IPS DF 19.7 (cell line): Measurements from ENCODE around the gene ZNF804B.

ENCODE experiments used
- DNase-seq: peaks from one replicate; pipeline ENCODE4 v3.0.0-alpha.2; 2013; ENCODE audit warnings: low read depth, low spot score

Gene ZNF804B

DNA sequence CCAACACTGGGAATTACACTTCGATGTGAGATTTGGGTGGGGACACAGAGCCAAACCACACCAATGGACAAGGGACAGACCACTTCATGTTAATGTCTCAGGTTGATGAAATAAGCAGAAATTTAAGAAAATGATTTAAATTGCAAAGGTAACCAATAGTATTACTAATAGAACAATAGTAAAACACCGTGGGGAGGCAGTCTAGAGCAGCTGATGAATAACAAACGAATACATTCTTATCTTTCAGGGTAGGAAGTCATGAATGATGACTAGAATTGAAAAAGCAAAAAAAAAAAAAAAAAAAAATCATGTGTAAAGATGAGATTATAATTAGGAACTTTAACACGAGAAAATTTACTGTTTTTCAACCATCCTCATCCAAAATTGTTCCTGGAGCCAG lies 207.9 kb downstream of the ZNF804B start:
- no peak for DNase-seq

DNA sequence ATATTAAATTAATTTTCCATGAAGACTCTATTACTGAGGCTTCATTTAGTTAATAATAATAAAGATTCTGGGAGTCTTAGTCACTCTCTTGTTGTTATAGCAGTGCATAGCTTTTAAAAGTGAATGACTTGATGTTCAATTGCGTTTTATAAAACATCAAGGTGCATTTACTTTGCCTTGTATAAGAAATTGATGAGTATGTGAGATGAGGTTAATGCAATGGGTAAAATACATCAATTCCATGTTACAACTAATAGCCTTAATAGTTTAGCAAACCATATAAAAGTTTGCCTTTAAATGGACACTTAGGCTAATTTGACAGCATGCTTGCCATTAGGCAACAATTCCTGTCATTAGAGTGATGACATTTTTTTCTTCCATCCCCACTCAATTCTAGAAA lies 209.7 kb downstream of the ZNF804B start:
- no peak for DNase-seq

DNA sequence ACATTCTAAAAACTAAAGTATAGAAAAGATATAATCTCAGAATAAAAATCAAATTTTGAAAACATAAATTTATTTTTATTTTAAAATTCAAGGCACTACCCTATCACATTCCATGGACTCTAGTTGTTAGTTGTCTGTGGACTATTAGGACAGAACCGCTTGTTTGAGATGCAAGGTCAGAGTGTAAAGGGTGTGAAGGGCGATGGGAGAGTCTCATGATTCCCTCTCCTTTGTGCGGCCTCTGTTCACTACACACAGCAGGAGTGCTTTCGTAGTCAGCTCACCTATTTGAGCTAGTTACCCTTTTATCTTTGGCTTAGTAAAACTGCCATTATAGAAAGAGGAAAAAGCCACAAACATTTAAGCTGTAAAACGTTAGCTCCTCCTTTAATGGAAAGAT lies 225.8 kb downstream of the ZNF804B start:
- DNase-seq, result no peak

DNA sequence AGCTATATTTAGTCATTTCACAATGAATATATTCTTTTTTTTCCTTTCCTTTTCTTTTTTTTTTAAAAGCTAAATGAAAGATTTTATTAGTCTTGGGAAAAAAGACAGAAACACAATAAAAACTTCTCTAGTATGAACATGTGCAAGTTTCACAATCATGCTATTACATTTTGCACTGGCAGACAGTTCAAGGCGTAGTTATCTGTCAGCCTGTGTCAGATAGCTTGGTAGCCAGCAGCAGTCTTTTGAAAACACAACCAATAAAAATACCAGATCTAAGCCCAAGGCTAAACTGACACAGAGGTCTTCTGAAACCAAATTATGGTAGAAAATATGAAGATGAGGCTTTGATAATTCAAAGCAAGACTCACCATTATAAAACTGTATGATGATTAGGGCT lies 241.8 kb downstream of the ZNF804B start:
- no peak for DNase-seq

DNA sequence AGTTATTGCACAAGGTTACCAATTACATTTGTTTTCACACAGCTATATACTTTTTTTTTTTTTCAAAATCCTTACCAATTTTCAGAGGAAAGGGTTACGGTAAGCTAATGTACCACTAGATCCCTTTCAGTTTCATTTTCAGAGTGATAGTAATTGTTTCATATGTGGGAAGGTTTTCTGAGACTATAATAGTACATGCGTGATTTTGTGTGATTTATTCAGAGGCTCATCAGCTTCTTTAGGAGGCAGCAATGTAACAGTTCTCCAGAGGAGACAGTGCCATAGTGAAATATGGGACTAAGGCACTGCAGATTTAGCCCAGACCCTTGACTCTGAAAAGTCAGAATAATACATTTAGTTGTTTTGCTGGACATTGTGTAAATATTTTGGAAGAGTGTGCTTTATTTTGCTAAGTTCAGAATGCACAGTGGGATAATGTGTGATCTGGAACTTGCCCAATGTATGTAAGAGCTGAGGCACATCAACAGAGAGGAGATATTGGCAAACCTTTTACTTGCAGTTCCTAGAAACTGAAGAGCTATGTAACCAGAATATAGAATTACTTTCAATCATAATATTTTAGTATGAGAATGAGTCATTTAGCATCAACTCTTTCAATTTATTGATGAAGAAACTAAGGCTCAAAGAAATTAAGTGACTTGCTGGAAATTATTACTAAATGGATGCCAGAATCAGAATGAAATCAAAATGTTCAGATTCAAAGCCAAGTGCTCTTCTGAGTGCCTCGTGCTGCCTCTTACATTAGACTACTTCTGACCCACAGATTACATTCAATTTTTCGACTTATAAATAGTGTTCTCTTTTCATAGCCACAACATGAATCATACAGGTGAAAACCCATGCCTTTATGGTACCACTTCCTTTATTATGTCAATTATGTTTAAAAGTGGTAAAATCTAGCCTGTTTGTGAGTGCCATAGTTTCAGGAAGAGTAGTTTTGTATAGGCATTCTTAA lies 243.8 kb downstream of the ZNF804B start:
- DNase-seq, result no peak

DNA sequence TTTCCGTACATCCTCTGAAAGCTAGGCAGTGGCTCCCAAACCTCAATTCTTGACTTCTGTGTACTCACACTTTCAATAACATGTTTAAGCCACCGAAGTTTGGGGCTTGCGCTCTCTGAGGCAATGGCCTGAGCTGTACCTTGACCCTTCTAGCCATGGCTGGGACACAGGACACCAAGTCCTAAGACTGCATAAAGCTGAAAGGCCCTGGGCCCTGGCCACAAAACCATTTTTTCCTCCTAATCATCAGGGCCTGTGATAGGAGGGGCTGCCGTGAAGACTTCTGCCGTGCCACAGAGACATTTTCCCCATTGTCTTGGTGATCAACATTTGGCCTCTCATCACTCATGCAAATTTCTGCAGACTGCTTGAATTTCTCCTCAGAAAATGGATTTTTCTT lies 252.5 kb downstream of the ZNF804B start:
- no peak for DNase-seq

DNA sequence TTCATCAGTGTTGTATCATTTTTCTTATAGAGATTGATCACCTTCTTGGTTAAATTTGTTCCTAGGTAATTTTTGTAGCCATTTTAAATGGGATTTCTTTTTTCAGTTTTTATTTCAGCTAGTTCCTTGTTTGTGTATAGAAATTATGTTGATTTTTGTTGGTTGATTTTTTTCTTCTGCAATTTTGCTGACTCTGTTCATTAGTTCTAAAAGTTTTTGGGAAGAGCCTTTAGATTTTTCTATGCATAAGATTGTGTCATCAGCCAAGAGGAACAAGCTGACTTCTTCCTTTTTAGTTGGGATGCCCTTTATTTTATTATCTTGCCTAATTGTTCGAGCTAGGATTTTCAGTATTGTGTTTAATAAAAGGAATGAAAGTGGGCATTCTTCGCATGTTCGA lies 258.2 kb downstream of the ZNF804B start:
- DNase-seq, result no peak

DNA sequence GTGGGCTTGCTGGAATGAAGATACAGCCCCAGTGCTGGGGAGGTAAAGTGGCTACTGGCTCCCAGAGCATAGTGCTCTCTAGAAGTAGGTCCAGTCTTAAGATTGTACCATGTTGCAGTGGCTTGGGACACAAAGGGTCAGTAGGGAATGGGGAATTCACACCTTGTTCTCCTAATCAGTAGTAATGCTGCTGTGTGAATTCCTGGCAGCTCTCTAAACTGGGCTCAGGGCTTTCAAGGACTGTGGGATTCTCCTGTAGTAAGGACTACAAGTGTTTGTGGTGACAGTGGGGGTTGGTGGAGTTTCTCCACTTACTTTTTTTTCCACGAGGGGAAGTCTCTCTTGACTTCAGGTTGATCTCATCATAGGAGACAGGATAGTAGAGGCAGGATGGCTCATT lies 262.2 kb downstream of the ZNF804B start:
- no peak for DNase-seq

DNA sequence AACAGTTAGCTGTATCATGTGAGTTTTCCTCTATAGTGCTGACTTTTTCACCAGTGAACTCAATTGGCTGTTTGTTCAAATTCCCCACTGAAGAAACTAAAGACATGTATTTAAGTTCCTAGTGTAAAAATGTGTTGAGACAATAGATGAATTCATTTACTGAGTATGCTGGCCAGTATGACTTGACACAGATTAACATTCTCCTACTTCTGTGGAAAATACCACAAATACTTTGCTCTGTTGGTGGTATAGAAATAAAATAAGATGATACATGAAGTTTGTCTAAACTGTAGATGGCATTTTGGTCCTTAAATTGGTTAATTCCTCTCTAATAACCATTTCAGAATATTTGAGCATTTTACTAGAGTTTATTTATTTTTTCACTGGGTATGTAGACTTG lies 263.7 kb downstream of the ZNF804B start:
- no peak for DNase-seq

DNA sequence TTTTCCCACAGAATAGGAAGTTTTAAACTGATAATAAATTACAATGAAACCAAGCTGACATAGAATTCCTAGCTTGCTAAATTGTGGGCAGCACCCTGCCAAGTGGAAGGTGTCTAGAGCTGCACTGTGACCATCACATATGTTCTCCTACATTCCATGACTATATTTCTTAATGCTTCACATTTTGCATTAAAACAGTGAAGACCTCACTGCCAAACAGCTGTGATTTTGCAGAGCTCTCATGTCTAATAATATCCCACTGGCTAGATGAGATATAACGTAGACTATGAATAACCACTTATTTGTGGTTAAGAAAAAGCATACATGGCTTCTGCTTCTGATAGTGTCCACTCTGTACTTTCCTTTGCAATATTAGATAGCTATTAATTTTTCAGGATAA lies 264.4 kb downstream of the ZNF804B start:
- DNase-seq, result no peak

DNA sequence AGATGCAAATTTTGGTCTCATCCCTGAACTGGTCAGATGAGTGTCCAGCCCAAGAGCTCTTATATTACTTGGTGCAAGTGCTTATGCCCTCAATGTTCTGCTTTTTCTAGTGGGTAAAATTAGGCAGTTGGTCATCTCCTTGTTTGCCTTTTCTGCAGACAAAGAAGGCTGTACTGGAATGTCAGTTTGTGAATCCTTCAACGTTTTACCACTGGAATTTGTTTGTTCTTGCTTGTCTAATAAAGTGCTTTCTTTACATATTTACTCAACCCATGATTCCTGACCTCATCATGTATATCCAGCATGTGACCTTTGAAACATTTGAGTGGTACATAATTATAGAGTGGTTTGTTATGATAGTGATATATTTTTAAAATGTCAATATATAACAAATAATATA lies 268.3 kb downstream of the ZNF804B start:
- no peak for DNase-seq

DNA sequence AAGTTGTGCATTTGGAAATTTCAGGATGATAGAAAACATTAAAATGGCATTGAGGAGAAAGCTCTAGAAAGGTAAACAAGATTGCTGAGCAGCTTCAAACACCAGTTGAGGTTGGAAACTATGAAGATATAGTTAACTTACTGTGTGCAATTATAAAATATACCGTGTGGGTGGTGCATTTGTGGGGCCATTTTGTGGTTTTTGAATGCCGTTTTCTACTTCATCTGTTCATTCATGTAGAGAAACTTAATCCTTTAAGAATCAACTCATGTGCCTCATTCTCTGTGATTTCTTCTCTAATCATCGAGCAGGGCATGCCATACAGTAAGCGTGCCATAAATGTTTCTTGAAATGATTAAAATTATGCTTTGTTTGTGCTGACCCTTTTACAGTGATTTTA lies 268.8 kb downstream of the ZNF804B start:
- no peak for DNase-seq

DNA sequence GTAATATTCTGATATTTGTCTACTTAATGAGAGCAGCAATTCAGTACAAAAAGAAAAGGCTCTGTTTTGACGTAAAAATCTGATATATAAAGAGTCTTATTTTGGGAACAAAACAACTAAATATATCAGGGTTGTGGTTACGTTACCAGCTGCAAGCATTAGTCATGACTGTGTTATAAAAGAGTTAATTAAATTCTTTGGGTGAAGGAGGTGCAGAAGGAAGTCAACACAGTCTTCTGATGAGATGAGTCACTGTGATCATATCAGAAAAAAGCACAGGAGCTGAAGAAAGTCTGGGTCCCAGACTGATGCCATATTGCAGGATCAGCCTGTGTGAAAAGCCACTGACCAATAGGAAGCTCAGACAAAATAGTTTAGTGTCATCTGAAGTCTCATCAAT lies 270.4 kb downstream of the ZNF804B start:
- no peak for DNase-seq

DNA sequence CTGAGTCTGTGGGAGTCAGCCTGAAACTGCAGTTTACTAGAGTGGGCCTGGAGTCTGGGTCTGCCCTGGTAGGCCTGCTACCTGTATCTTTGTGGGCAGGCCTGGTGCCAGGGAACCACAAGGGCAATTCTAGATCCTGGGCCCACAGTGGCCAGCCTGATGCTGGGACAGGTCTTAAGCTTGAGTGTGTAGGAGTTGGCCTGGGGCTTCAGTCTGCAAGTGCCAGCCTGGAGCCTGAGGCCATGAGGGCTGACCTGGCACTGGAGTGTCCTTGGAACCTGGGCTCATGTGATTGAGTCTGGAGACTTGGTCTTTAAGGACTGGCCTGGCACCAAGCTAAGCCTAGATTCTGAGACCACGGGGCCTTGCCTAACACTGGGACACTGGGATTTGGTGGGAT lies 281.7 kb downstream of the ZNF804B start:
- no peak for DNase-seq

DNA sequence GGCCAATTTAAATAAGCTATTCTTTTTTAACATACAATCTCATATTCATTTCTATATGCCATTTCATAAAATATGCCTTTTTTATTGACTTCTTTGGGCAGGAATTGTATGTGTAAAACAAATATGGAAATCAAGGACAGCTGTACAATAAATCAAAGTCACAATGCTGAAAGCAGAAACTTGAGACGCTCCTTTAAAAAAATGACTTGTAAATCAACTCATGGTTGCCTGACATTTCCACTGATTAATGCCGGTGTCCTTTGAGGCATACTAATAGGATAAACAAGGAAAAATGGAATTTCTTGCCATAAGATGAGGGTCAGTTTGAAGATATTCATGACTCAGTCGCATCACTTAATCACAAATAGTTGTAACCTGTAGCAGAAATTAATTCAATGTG lies 283.4 kb downstream of the ZNF804B start:
- no peak for DNase-seq

DNA sequence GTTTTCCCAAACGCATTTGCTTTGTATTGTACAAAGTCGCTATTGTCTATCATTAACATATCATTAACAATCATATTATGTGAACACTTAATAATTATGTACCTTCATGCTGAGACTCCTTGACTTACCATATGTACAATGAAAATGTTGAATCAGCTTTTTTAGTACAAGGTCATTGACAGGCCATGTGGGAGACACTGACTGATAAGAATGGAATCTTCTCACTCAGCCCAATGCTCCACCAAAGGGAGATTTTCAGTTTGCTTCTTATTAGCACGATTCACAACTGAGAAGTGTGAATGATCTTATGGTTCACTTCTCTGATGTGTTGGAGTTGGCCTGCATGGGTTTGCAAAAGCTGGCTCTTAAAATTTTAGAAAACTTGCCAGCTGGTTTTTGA lies 289.5 kb downstream of the ZNF804B start:
- no peak for DNase-seq

DNA sequence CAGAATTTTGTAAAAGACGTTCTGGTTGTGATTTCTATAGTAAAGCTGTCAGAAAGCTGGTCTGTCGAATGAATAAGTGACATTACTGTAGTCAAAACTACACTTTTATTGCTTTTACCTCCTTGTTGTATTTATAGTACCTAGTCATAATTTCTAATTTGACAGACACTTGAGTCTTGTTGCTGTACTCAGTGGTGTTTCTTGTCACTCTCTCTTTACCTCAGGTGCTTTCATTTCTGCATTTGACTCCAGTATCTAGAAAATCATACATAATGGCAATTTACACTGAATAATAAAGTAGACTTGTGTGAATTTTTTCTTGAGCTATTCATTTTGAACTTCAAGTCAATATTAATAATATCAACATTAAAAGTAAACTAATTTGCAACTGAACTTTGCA lies 293.6 kb downstream of the ZNF804B start:
- DNase-seq, result no peak

DNA sequence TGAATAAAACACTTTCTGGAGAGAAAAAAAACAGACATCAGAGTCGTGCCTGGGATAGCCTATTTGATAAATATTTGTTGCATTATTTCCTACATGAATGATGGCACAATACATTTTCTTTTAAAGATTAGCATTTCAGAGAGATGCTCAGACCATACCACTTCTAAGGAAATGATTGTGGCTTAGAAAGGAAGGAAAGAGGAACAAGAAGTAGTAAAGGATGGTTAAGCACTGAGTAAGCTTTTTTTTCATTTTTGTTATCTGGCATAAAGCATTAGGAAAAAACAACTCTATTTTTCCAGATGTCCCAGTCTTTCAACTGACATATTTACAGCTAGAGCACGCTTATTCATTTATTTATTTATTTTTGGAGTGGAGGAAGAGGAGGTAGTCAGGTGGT lies 294.9 kb downstream of the ZNF804B start:
- no peak for DNase-seq

DNA sequence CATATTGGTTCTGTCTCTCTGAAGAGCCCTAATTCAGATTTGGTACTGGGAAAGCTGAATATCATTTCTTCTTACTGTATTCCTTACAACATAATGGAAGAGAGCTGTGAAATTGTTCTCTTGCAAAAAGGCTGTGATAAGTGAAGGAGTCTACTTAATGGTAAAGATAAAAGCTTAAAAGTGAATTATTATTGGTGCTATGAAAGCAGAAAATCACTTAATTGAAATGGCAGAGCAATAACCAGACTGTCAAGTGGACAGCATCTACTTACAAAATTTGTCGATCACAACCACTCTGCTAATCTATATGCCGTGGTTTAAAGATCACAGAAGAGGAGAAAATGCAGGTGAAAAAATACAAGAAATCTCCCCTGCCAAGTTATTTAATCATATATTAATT lies 300.7 kb downstream of the ZNF804B start:
- no peak for DNase-seq

DNA sequence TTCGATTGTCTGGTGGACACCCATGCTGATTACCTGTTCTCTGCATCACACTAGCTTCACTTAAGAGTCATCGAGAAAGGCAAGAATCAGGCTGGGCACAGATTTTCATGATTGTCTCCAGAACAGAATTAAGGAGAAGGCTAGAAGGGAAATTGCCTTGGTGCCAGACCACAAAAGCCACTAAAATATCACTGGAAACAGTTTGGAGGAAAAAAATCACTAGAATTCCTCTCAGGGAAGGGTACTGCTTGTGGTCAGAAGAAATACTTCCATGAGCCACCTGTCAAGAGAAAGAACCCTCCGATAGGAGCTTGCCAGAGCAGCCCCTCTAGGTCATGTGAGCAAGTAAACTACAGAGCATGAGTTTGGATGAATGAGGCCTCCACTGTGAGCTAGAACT lies 305.3 kb downstream of the ZNF804B start:
- no peak for DNase-seq

DNA sequence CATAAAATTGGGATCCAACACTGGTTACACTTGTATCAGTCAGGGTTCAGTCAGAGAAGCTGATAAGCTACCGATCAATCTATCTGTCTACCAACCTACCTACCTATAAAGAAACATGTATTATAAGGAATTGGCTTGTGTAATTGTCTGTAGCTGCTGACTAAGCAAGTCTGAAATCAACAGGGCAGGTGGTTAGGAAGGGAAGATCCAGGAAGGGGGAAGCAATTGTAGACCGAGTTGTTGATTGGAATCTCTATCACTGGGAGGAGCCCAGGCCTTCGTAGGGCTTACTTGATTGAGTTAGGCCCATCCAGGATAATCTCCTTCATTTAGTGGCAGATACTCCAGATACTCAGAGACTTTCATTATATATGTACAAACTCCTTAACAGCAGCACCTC lies 307.5 kb downstream of the ZNF804B start:
- DNase-seq, result no peak

DNA sequence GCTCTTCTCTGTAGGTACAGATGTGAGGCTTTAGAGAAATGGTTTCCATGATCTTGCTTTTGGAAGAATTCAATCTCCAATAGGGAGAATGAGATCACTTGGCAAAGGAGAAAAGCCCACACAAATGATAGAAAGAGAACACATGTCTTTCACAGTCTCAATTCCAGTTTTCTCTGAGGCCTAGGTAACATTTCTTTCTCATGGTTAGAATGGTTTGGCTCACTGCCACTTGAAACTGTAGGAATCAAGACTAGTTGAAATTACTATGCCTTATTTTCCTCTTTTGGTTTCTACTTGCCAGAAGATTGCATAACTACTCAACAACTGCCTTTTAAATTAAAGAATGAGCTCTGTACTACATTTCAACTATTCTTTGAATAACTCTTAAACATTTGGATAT lies 312.6 kb downstream of the ZNF804B start:
- DNase-seq, result no peak

DNA sequence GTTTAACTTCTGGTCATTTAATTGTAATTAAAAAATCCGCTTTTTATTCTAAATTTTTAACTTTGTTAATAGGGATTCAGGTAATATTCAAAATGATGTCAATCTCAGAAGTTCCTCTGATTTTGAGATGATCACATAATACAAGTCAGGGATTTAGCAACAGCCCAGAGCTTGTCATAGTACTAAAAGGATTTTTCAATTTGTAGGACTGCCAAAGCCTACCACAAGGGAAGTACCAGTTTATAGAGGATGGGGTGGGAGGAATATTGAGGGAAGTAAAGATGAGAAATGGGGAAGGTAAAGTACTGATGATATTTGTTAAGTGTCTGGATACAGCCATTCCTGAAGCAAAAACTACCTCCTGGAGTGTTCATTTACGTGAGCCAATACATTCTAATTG lies 314.3 kb downstream of the ZNF804B start:
- no peak for DNase-seq

DNA sequence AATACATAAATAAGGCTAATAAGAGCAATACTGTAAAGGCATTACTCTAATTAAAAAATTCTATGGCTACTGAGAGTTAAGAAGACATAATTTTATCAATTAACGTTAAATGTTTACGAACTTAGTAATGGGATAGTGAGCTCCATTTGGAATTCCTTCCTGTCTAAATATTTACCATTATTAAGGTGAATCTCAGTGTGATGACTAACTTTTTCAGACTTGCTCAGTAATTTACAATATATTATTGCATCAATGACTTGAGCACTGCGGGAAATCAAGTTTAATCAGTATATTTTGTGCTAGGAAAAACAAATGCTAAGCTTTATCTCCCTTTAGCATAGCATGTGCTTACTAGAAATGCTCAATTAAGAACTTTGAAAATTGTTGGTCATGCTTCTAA lies 318.5 kb downstream of the ZNF804B start:
- DNase-seq, result no peak
